GM18858 (cell line): ENCODE results near the gene NISCH.
A peak's percentile ranks its signal among the peaks of the same experiment; 100 is the strongest.

Source experiments
- ATAC-seq: cut with Tn5 transposase; IDR thresholded peaks from one replicate; pipeline ENCODE4 v1.9.1; 2021; ENCODE audit not compliant: unreplicated experiment

Gene NISCH

GRCh38 chr3:52536112-52536368 lies 80.6 kb downstream of the NISCH start:
- ATAC-seq: no peak

DNA sequence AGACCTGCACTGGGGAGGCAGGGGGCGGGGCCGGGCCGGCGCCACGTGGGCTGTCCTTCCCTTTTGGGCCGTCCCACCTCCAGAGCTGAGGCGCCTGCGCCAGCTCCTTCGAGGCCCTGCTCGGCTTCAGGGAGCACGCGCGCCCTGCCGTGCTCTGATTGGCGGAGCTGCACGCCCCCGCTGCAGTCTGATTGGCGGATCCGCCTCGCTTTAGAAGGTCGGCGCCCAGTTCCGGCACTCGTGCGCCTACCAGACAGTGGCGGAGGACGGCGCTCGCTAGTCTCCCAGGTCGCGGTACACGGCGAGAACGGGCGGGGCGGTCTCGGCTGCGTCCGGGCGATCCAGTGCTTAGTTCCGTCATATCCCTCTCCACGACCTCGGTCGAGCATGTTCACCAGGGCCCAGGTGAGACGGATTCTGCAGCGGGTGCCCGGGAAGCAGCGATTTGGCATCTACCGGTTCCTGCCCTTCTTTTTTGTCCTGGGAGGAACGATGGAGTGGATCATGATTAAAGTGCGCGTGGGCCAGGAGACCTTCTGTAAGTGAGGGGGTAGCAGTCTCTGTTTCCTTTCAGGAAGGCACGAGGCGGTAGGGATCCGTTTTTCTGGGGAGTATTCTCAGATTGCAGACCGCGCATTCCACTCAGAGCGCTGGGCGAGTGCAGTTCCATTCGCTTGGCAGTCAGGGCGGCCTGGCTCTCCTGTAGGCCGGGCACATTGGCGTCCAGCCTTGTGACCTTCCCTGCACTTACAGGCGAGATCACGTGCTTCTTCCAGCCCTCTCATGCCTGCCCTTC lies 81.2 kb downstream of the NISCH start, which contains the start of gene UQCC5:
TSS of gene UQCC5 (plus strand) at position 237 of the 796 bp plus-strand sequence. CDS start at position 388, 151 bp downstream.
- ATAC-seq: peak; percentile 80

DNA sequence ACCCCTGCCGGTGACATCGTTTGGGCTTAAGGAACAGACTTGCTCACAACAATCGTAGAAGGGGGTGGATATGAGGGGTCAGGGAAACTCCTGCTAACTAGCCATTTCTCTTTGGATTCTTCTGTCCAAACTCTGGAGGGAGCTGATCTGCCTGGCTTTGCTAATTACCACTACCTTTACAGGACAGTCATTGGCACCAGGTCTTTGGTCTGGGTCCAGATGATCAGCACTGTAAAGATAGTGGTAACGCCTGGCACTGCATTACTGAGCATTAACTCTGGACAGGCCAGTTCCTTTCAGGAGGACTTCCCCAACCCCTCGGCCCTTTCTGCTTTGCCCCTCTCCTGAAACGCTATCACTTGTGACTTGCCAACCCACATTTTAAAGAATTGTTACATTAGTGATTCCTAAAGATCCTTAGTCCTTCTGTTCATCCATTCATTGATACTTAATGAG lies 81.8 kb downstream of the NISCH start:
- no peak for ATAC-seq

GRCh38 chr3:52537726-52538421 lies 82.5 kb downstream of the NISCH start:
- ATAC-seq: no peak

GRCh38 chr3:52539010-52539653 lies 83.7 kb downstream of the NISCH start:
- no peak for ATAC-seq

GRCh38 chr3:52541050-52541449 lies 85.6 kb downstream of the NISCH start:
- ATAC-seq: no peak
